ENCODE data around the gene TMUB1.

The TMUB1 gene

DNA sequence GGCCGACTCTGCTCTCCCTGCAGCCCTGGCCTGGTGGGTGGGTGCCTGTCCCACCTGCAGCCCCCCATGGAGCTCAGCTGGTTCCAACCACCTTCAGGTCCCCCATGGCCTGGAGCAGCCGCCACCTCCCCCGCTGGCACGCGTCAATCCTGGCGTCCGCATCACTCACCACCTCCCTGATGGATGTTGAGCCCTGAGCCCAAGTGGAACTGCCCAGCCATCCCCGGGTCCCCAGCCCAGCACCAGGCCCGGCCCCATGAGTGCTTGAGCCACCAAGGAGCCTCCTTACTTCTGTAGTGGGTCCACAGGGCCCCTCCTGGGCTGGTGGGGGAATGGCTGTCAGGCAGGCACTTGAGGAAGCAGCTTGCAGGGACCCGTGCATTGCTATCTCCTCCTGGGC lies 17.6 kb upstream of the TMUB1 start:
- H3K9ac ChIP-seq (ENCODE audit: low read length): no peak overlapping the region
- peaks cover 56% of the 10 kb centered on the region for H3K79me2 ChIP-seq (ENCODE audit: low read length)
- no peak overlapping the region for H3K4me2 ChIP-seq (ENCODE audit: low read length)
- H3K27ac ChIP-seq (ENCODE audit: low read length): no peak overlapping the region
- H3K27me3 ChIP-seq (ENCODE audit: low read depth, low read length): no peaks in the 10 kb centered on the region
- H3K9me3 ChIP-seq (ENCODE audit: insufficient read depth, low read length): no peaks in the 10 kb centered on the region
- H3K4me3 ChIP-seq (ENCODE audit: low read length): no peak overlapping the region
- no peak overlapping the region for H2AFZ ChIP-seq (ENCODE audit: low read depth, low read length)
- no peaks in the 10 kb centered on the region for H3K4me1 ChIP-seq (ENCODE audit: low read length)
- peaks cover 3% of the 10 kb centered on the region for H3K36me3 ChIP-seq (replicated peaks; ENCODE audit: low read depth, low read length)
- TF ChIP-seq, protein P1, sequence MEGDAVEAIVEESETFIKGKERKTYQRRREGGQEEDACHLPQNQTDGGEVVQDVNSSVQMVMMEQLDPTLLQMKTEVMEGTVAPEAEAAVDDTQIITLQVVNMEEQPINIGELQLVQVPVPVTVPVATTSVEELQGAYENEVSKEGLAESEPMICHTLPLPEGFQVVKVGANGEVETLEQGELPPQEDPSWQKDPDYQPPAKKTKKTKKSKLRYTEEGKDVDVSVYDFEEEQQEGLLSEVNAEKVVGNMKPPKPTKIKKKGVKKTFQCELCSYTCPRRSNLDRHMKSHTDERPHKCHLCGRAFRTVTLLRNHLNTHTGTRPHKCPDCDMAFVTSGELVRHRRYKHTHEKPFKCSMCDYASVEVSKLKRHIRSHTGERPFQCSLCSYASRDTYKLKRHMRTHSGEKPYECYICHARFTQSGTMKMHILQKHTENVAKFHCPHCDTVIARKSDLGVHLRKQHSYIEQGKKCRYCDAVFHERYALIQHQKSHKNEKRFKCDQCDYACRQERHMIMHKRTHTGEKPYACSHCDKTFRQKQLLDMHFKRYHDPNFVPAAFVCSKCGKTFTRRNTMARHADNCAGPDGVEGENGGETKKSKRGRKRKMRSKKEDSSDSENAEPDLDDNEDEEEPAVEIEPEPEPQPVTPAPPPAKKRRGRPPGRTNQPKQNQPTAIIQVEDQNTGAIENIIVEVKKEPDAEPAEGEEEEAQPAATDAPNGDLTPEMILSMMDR (IDR thresholded peaks at IDR 0.05; ENCODE audit: low read depth, low read length): no peak
- TF ChIP-seq EZH2phosphoT487 (IDR thresholded peaks at IDR 0.05; ENCODE audit: low read depth): no peak
- peaks cover 48% of the 10 kb centered on the region for H4K20me1 ChIP-seq (ENCODE audit: insufficient read depth, low read length)

DNA sequence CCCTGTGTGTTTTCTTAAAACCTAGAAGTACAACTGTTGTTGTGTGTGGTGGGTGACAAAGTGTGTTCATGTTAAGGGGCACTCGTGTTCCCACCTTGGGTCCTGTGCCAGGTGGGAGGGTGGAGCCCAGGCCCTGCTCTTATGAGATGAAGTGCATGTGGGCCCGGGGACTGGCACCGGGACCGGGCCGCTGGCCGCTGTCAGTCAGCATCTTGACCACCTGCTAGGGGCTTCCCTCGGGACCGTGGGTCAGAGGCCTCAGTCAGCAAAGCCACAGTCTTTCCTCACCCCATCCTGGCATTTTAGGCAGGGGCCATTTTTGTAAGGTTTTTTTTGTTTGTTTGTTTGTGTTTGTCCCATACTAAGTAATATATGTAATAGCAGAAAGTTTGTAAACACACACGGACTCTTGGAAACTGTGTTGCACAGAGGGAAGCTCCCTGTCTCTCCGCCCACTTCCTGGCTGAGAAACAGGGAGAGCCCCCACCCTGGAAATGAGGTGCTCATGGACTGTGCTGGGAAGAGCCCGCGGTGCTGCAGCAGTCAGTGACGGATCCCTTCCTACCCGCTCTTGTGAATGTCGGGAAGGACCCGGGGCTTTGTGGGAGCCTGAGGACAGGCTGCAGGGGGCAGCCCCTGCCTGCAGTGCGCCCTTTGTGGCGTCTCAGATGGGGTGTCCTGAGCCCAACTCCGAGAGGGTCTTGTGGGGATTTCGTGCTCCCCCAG lies 16.4 kb upstream of the TMUB1 start:
- H3K4me1 ChIP-seq (ENCODE audit: low read length): no peaks in the 10 kb centered on the region
- H4K20me1 ChIP-seq (ENCODE audit: insufficient read depth, low read length): peaks cover 60% of the 10 kb centered on the region
- no peak overlapping the region for H2AFZ ChIP-seq (ENCODE audit: low read depth, low read length)
- no peak overlapping the region for H3K4me2 ChIP-seq (ENCODE audit: low read length)
- peaks cover 5% of the 10 kb centered on the region for H3K36me3 ChIP-seq (replicated peaks; ENCODE audit: low read depth, low read length)
- H3K79me2 ChIP-seq (ENCODE audit: low read length): peaks cover 67% of the 10 kb centered on the region
- H3K9ac ChIP-seq (ENCODE audit: low read length): no peak overlapping the region
- H3K27ac ChIP-seq (ENCODE audit: low read length): no peak overlapping the region
- TF ChIP-seq, protein P1 (IDR thresholded peaks at IDR 0.05; ENCODE audit: low read depth, low read length): no peak
- no peak for TF ChIP-seq EZH2phosphoT487 (IDR thresholded peaks at IDR 0.05; ENCODE audit: low read depth)
- H3K9me3 ChIP-seq (ENCODE audit: insufficient read depth, low read length): no peaks in the 10 kb centered on the region
- no peak overlapping the region for H3K4me3 ChIP-seq (ENCODE audit: low read length)
- no peaks in the 10 kb centered on the region for H3K27me3 ChIP-seq (ENCODE audit: low read depth, low read length)

DNA sequence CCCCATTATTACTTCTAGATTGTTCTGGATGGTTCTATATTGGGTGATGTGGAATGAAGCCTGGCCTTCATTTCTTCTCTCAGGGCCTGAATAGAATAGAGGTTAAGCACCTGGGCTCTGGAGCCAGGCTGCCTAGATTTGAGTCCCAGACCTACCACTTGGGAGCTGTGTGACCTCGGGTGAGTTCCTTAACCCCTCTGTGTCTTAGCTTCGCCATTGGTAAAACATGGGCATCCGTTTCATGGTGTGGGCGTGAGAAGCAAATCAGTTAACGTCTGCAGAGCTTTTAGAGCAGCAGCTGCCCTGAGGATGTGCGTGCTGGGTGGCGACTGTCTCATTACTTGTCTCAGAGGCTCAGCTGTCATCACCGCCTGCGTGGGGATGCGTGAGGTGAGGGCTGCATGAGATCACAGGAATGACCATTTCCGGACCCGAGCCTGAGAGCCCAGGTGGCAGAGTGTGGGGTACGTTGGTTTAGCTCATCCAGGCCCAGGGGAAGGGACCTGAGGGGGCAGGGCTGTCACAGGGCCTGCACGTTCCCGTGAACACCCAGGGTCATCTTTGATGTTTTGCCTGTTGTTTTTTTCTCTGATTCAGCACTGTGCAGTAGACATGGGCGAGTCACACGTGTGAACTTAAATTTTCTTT lies 12.7 kb upstream of the TMUB1 start:
- Histone ChIP-seq H3K4me1 (ENCODE audit: low read length) (no peaks in the 10 kb centered on the region), H3K9ac (ENCODE audit: low read length) (no peak overlapping the region), H2AFZ (ENCODE audit: low read depth, low read length) (no peak overlapping the region)

More for the DNA sequence above, 12.7 kb upstream of the TMUB1 start:
- Histone ChIP-seq H3K36me3 (replicated peaks; ENCODE audit: low read depth, low read length) (peaks cover 5% of the 10 kb centered on the region), H3K4me3 (ENCODE audit: low read length) (no peak overlapping the region), H3K4me2 (ENCODE audit: low read length) (no peak overlapping the region), H4K20me1 (ENCODE audit: insufficient read depth, low read length) (peaks cover 59% of the 10 kb centered on the region), H3K27me3 (ENCODE audit: low read depth, low read length) (no peaks in the 10 kb centered on the region), H3K79me2 (ENCODE audit: low read length) (peaks cover 86% of the 10 kb centered on the region), H3K27ac (ENCODE audit: low read length) (no peak overlapping the region), H3K9me3 (ENCODE audit: insufficient read depth, low read length) (no peaks in the 10 kb centered on the region)
- TF ChIP-seq EZH2phosphoT487 (IDR thresholded peaks at IDR 0.05; ENCODE audit: low read depth): no peak
- TF ChIP-seq, protein P1 (IDR thresholded peaks at IDR 0.05; ENCODE audit: low read depth, low read length): no peak

Measured in OCI-LY3 (cell line).